HepG2 (cell line): ENCODE data around the gene MARF1. TPM values are rescaled to one million over a fixed set of nuclear protein-coding genes. Genes with fewer than 3 reads are reported as not detected.

Experiments used
- EHMT2 ChIP-seq: fragments of 200-600 bp; sonication (generic); IDR thresholded peaks from 2 replicates; pipeline ENCODE4 v1.7.0; 2017; ENCODE audit warnings: antibody characterized with exemption, low read depth, low read length, borderline replicate concordance
- ETV5 ChIP-seq: IDR thresholded peaks from 2 replicates; pipeline ENCODE4 v1.6.1; 2018; ENCODE audit warnings: missing biosample characterization, missing genetic modification reagents, inconsistent platforms, borderline replicate concordance
- HDAC2 ChIP-seq: sonication (generic); formaldehyde crosslinking; IDR thresholded peaks from 2 replicates; pipeline ENCODE4 v1.4.0; 2020; ENCODE audit warnings: missing genetic modification reagents
- PAXIP1 ChIP-seq: sonication (generic); formaldehyde crosslinking; conservative IDR thresholded peaks from 2 replicates; pipeline ENCODE4 v1.4.0; 2020; ENCODE audit warnings: mild to moderate bottlenecking, missing genetic modification reagents, moderate library complexity
- SRF ChIP-seq: IDR thresholded peaks from 2 replicates; pipeline ENCODE4 v1.6.1; 2011; ENCODE audit warnings: mild to moderate bottlenecking, low read depth, low read length, moderate library complexity
- TFDP1 ChIP-seq: IDR thresholded peaks from 2 replicates; pipeline ENCODE4 v1.6.1; 2016; ENCODE audit warnings: missing compliant biosample characterization, missing genetic modification reagents, borderline replicate concordance
- ZBTB10 ChIP-seq: sonication (generic); formaldehyde crosslinking; IDR thresholded peaks from 2 replicates; pipeline ENCODE4 v1.4.0; 2020; ENCODE audit warnings: missing genetic modification reagents, borderline replicate concordance
- ZBTB7A ChIP-seq: sonication (generic); formaldehyde crosslinking; IDR thresholded peaks from 2 replicates; pipeline ENCODE4 v1.8.0; 2022; ENCODE audit warnings: mild to moderate bottlenecking, missing genetic modification reagents
- ZNF264 ChIP-seq: sonication (generic); formaldehyde crosslinking; IDR thresholded peaks from 2 replicates; pipeline ENCODE4 v1.4.0; 2020; ENCODE audit warnings: missing genetic modification reagents
- ZNF414 ChIP-seq: sonication (generic); formaldehyde crosslinking; IDR thresholded peaks from 2 replicates; pipeline ENCODE4 v1.5.0; 2020; ENCODE audit warnings: missing genetic modification reagents
- ZNF446 ChIP-seq: sonication (generic); formaldehyde crosslinking; IDR thresholded peaks from 2 replicates; pipeline ENCODE4 v1.5.0; 2020; ENCODE audit warnings: mild to moderate bottlenecking, missing genetic modification reagents
- ZNF468 ChIP-seq: sonication (generic); formaldehyde crosslinking; IDR thresholded peaks from 2 replicates; pipeline ENCODE4 v1.8.0; 2022; ENCODE audit warnings: mild to moderate bottlenecking, moderate library complexity, missing genetic modification reagents
- ZNF841 ChIP-seq: sonication (generic); formaldehyde crosslinking; IDR thresholded peaks from 2 replicates; pipeline ENCODE4 v1.8.1; 2023; ENCODE audit warnings: missing genetic modification reagents, borderline replicate concordance
- polyA plus RNA-seq, 8 experiments: library from polyadenylated mRNA; depleted of rRNA in 3 of 8; stranded (reverse) in 7 of 8; unstranded in 1 of 8; fragments of >200 nt; fragmentation: Illumina TruSeq in 4 of 8; extraction: Trizol in 4 of 8; gene quantifications; 2 replicates each; pipeline versions ENCODE4 v1.2.1 to v1.2.3, GENCODE V29; 2011 to 2016; ENCODE audit warnings: low read depth in 4 of 8, missing spikeins in 1 of 8, mixed read lengths in 1 of 8; ENCODE audit not compliant: insufficient read depth in 1 of 8
- total RNA-seq, 5 experiments: library from RNA; depleted of rRNA; stranded (reverse); fragments of >200 nt; fragmentation: Illumina TruSeq; extraction: Trizol; gene quantifications; 2 replicates each; pipeline ENCODE4 v1.2.3, GENCODE V29; 2016; ENCODE audit warnings: low read depth in 1 of 5
- TF ChIP-seq, protein P1 (sequence below): sonication (generic); formaldehyde crosslinking; IDR thresholded peaks from 2 replicates; pipeline ENCODE4 v1.4.0; 2020; ENCODE audit warnings: missing genetic modification reagents
- TF ChIP-seq, protein P2 (sequence below): sonication (generic); formaldehyde crosslinking; IDR thresholded peaks from 2 replicates; pipeline ENCODE4 v1.5.0; 2020; ENCODE audit warnings: mild to moderate bottlenecking, missing genetic modification reagents

The MARF1 gene
- total and polyA plus RNA-seq, 2 of the 13 experiments (the other 11 are each of a cell fraction or from before 2014, with no cell fraction given) = 8.7 to 20.7 TPM

DNA sequence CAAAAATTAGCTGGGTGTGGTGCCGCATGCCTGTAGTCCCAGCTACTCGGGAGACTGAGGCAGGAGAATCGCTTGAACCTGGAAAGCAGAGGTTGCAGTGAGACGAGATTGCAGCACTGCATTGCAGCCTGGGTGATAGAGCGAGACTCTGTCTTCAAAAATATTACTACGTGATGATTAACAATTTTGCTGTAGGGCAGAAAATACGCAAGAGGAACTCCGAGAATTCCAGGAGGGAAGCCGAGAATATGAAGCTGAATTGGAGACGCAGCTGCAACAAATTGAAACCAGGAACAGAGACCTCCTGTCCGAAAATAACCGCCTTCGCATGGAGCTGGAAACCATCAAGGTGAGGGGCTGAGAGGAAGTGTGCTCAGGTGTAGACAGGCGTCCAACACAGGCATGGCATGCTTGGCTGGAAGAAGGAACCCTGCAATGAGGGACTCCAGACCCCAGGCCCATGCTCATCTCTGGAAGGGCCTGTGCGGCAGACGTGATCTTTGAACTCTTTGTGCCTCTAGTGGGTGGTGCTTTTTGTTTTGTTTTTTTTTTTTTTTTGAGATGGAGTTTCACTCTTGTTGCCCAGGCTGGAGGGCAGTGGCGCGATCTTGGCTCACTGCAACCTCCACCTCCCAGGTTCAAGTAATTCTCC, 24.3 kb upstream of the MARF1 start (continued):
- TF ChIP-seq, protein P1, sequence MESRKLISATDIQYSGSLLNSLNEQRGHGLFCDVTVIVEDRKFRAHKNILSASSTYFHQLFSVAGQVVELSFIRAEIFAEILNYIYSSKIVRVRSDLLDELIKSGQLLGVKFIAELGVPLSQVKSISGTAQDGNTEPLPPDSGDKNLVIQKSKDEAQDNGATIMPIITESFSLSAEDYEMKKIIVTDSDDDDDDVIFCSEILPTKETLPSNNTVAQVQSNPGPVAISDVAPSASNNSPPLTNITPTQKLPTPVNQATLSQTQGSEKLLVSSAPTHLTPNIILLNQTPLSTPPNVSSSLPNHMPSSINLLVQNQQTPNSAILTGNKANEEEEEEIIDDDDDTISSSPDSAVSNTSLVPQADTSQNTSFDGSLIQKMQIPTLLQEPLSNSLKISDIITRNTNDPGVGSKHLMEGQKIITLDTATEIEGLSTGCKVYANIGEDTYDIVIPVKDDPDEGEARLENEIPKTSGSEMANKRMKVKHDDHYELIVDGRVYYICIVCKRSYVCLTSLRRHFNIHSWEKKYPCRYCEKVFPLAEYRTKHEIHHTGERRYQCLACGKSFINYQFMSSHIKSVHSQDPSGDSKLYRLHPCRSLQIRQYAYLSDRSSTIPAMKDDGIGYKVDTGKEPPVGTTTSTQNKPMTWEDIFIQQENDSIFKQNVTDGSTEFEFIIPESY (CRISPR knock-in tag) = 0 out of 2 replicates have a peak, but pooled peaks have one; percentile 3
- TF ChIP-seq ZNF468 (no peak), HDAC2 (CRISPR knock-in tag) (peak; percentile 37; the same call in 1 of the 2 replicates), TFDP1 (CRISPR knock-in tag) (0 out of 2 replicates have a peak, but pooled peaks have one; percentile 13), SRF (no peak), EHMT2 (no peak), PAXIP1 (CRISPR knock-in tag) (0 out of 2 replicates have a peak, but pooled peaks have one; percentile 14), ZNF414 (CRISPR knock-in tag) (no peak), ZNF841 (CRISPR knock-in tag) (no peak), ZBTB10 (CRISPR knock-in tag) (no peak), ZBTB7A (CRISPR knock-in tag) (0 out of 2 replicates have a peak, but pooled peaks have one; percentile 35), ZNF446 (CRISPR knock-in tag) (no peak), ZNF264 (CRISPR knock-in tag) (no peak), ETV5 (no peak)
- TF ChIP-seq, protein P2, sequence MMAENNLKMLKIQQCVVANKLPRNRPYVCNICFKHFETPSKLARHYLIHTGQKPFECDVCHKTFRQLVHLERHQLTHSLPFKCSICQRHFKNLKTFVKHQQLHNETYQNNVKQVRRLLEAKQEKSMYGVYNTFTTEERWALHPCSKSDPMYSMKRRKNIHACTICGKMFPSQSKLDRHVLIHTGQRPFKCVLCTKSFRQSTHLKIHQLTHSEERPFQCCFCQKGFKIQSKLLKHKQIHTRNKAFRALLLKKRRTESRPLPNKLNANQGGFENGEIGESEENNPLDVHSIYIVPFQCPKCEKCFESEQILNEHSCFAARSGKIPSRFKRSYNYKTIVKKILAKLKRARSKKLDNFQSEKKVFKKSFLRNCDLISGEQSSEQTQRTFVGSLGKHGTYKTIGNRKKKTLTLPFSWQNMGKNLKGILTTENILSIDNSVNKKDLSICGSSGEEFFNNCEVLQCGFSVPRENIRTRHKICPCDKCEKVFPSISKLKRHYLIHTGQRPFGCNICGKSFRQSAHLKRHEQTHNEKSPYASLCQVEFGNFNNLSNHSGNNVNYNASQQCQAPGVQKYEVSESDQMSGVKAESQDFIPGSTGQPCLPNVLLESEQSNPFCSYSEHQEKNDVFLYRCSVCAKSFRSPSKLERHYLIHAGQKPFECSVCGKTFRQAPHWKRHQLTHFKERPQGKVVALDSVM = 0 out of 2 replicates have a peak, but pooled peaks have one; percentile 31
